CD8-positive, alpha-beta memory T cell (primary cell): ENCODE measurements around the gene LCOR. TPM values are rescaled to one million over a fixed set of nuclear protein-coding genes. Genes with fewer than 3 reads are reported as not detected.

ENCODE experiments used
- CTCF ChIA-PET: fragments of 350-600 bp; sonication (Branson Sonifier 250); formaldehyde crosslinking; loops from one replicate; lab custom pipeline; 2021; ENCODE audit warnings: antibody characterized with exemption; lab: Charles Lee
- POLR2A ChIA-PET: fragments of 350-600 bp; sonication (Branson Sonifier 250); formaldehyde crosslinking; loops from one replicate; lab custom pipeline; 2021; ENCODE audit warnings: antibody characterized with exemption; lab: Charles Lee
- DNase-seq, 5 donors: peaks; one replicate each; pipeline versions ENCODE4 v3.0.0 to v3.0.0-alpha.2; 2020 to 2022; ENCODE audit warnings: mixed read lengths in 1 of 5
- H3K27ac ChIP-seq: one replicate; pipeline ENCODE4 v1.7.0; 2013; ENCODE audit warnings: low read depth, mild to moderate bottlenecking, low read length, moderate library complexity
- H3K27me3 ChIP-seq: 2 replicates; pipeline ENCODE4 v1.7.0; 2013; ENCODE audit warnings: low read length, mild to moderate bottlenecking; ENCODE audit not compliant: insufficient read depth, poor library complexity, severe bottlenecking
- H3K36me3 ChIP-seq: 2 replicates; pipeline ENCODE4 v1.7.0; 2013; ENCODE audit warnings: mild to moderate bottlenecking, low read length, moderate library complexity; ENCODE audit not compliant: insufficient read depth
- H3K4me1 ChIP-seq: 2 replicates; pipeline ENCODE4 v1.7.0; 2013; ENCODE audit warnings: mild to moderate bottlenecking, low read length, moderate library complexity; ENCODE audit not compliant: insufficient read depth
- H3K4me3 ChIP-seq: 2 replicates; pipeline ENCODE4 v1.7.0; 2013; ENCODE audit warnings: mild to moderate bottlenecking, low read length
- H3K9me3 ChIP-seq: 2 replicates; pipeline ENCODE4 v1.7.0; 2013; ENCODE audit warnings: mild to moderate bottlenecking, low read length
- H3K27ac Mint-ChIP-seq, 8 donors: one replicate each; pipeline ENCODE4 v1.8.0; 2020 to 2021; ENCODE audit warnings: mixed read lengths in 8 of 8, mild to moderate bottlenecking in 6 of 8, inconsistent platforms in 3 of 8, moderate library complexity in 3 of 8
- H3K27me3 Mint-ChIP-seq, 2 donors: one replicate each; pipeline ENCODE4 v1.8.0; 2020 to 2021; ENCODE audit warnings: mixed read lengths in 2 of 2, mild to moderate bottlenecking in 1 of 2, moderate library complexity in 1 of 2
- H3K36me3 Mint-ChIP-seq, 3 donors: one replicate each; pipeline ENCODE4 v1.8.0; 2020 to 2021; ENCODE audit warnings: mixed read lengths in 3 of 3, inconsistent platforms in 1 of 3, mild to moderate bottlenecking in 1 of 3
- H3K4me1 Mint-ChIP-seq, 3 donors: one replicate each; pipeline ENCODE4 v1.8.0; 2020 to 2021; ENCODE audit warnings: mixed read lengths in 3 of 3, inconsistent platforms in 1 of 3, mild to moderate bottlenecking in 1 of 3
- H3K4me3 Mint-ChIP-seq, 7 donors: one replicate each; pipeline ENCODE4 v1.8.0; 2020 to 2021; ENCODE audit warnings: mixed read lengths in 7 of 7, mild to moderate bottlenecking in 6 of 7, moderate library complexity in 4 of 7, inconsistent platforms in 2 of 7
- H3K9me3 Mint-ChIP-seq, 5 donors: one replicate each; pipeline ENCODE4 v1.8.0; 2020 to 2022; ENCODE audit warnings: mixed read lengths in 5 of 5, mild to moderate bottlenecking in 3 of 5, moderate library complexity in 2 of 5, inconsistent platforms in 1 of 5
- polyA plus RNA-seq: library from polyadenylated mRNA; unstranded; fragments of 300-500 nt; fragmentation: Illumina TruSeq; gene quantifications from one replicate; pipeline ENCODE4 v1.2.3, GENCODE V29; 2021
- total RNA-seq, 2 experiments: library from RNA; stranded (reverse); gene quantifications; one replicate each; pipeline ENCODE4 v1.2.3, GENCODE V29; 2021

The LCOR gene
- total and polyA plus RNA-seq, 3 experiments from 2014 or later, result 20.3 to 26.1 (median 20.8) TPM

DNA sequence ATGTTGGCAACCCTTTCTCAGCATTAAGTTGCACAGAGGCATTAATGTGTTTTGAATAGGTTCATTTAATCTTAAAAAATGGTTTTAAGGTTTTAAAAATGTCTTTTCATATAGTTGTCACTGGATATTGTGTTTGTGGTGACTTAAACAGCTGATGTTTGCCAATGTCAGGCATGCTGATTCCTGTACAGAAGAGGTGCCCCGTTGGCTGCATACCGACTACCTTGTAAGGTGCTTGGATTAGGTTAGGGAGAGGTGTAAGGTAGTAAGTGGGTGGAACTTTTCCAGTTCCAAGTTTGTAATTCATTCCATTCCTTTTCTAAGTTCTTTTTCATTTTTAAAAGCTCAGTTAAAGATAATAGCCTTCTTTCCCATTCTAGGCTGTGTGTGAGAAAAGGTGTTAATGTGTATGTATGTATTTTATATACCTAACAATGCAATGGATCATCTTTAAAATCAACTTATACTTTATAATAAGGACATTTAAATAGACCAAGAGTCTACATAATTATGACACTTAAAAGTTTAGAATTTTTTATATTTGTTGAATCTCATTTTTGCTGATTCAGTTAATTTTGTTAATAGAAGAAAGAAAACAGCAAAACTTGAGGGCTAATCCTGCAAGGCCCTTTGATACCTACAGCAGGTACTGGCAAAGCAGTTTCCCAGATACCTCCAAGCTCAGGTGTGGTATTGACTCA is 155.2 kb downstream of the LCOR start:
- no peaks in the 10 kb centered on the region for H3K9me3 ChIP-seq
- no peak overlapping the region for H3K27ac ChIP-seq
- Mint-ChIP-seq H3K4me1 (peaks cover 2 to 6% (median 6%) of the 10 kb centered on the region in 3 donors), H3K9me3 (no peaks in the 10 kb centered on the region), H3K27ac (no peak overlapping the region), H3K36me3 (peaks cover 0 to 11% (median 4%) of the 10 kb centered on the region in 3 donors), H3K4me3 (no peak overlapping the region), H3K27me3 (no peaks in the 10 kb centered on the region)
- no peaks in the 10 kb centered on the region for H3K4me1 ChIP-seq
- peaks cover 2% of the 10 kb centered on the region for H3K36me3 ChIP-seq
- H3K4me3 ChIP-seq, result no peak overlapping the region
- ChIA-PET CTCF (no interaction called here), POLR2A (no interaction called here)
- no peaks in the 10 kb centered on the region for H3K27me3 ChIP-seq
- DNase-seq, result no peak

DNA sequence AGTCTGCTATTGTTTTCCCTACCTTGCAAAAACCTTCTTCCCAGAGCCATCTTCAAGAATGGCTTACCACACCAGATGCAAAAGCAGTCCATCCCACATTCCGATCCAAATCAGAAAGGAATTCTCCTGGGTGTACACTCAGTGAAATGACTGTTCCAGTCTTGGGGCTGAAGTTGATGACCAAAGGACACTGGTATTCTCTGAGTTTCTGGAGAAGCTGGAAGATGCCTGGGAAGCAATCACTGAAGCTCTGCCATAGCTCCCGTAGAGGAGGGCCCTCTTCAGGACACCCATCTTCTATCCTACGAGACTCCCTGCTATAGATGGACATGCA is 155.7 kb downstream of the LCOR start:
- ChIA-PET CTCF (no interaction called here), POLR2A (no interaction called here)
- H3K27ac Mint-ChIP-seq, result no peak overlapping the region

DNA sequence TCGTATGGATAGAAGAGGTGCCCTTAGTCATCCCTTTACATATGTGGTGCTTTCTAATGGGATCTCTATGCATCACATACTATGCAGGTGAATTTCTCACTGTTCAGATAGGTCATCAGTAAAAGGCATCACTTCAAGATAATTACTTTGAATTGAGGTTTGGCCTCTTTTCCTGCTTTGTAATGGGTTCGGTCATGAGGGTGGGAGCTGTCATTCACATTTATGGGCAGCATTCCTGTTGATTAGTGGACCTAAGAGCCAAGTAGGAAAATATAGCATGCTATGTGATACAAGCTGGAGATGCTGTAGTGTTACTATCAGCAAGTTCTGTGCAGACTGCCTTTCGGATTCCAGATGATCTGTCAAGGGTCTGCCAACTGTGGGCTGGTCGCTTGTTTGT is 156.3 kb downstream of the LCOR start:
- CTCF ChIA-PET, result no interaction called here
- Histone ChIP-seq H3K4me3 (no peak overlapping the region), H3K4me1 (no peaks in the 10 kb centered on the region), H3K36me3 (no peaks in the 10 kb centered on the region), H3K9me3 (no peaks in the 10 kb centered on the region), H3K27me3 (no peaks in the 10 kb centered on the region), H3K27ac (no peak overlapping the region)
- Mint-ChIP-seq H3K9me3 (no peaks in the 10 kb centered on the region), H3K4me1 (peaks cover 2 to 6% (median 6%) of the 10 kb centered on the region in 3 donors), H3K27me3 (no peaks in the 10 kb centered on the region), H3K27ac (no peak overlapping the region), H3K36me3 (peaks cover 0 to 5% (median 4%) of the 10 kb centered on the region in 3 donors), H3K4me3 (no peak overlapping the region)
- DNase-seq, result no peak
- POLR2A ChIA-PET, result no interaction called here

More for the DNA sequence above, 155.7 kb downstream of the LCOR start:
- Histone ChIP-seq H3K4me1 (no peaks in the 10 kb centered on the region), H3K9me3 (no peaks in the 10 kb centered on the region), H3K27ac (no peak overlapping the region), H3K4me3 (no peak overlapping the region), H3K27me3 (no peaks in the 10 kb centered on the region), H3K36me3 (no peaks in the 10 kb centered on the region)
- no peak for DNase-seq
- Mint-ChIP-seq H3K27me3 (no peaks in the 10 kb centered on the region), H3K36me3 (peaks cover 0 to 7% (median 4%) of the 10 kb centered on the region in 3 donors), H3K9me3 (no peaks in the 10 kb centered on the region), H3K4me1 (peaks cover 2 to 6% (median 6%) of the 10 kb centered on the region in 3 donors), H3K4me3 (no peak overlapping the region)

DNA sequence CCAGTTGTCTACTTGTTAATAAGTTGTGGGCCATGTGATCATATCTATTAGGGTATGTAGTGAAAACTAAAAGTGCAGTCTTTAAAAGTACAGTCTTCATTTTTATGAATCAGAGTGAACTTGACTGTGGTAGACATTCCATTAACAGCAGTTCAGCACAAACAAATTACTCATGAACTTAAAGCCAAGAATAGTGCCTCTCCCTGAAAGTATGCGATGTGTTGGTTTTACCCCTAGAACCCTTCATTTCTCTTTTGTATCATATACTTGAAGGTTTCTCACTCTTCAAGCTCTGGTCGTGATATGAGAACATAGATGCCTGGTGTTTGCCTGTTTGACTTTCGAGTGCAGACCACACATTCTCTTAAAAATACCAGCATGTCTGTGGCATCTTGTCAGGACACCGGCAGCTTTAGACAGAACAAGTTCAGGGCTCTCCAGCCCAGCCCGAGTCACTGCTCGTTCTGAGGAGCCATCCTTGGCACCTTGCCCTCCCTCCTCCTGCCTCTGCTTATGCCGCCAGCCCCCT is 159.3 kb downstream of the LCOR start:
- Histone ChIP-seq H3K4me3 (no peak overlapping the region), H3K27ac (no peak overlapping the region), H3K4me1 (no peaks in the 10 kb centered on the region), H3K9me3 (no peaks in the 10 kb centered on the region), H3K27me3 (no peaks in the 10 kb centered on the region), H3K36me3 (no peaks in the 10 kb centered on the region)
- H3K27ac Mint-ChIP-seq, result no peak overlapping the region
- CTCF ChIA-PET, result no interaction called here
- peaks cover 0 to 3% (median 2%) of the 10 kb centered on the region in 3 donors for H3K4me1 Mint-ChIP-seq
- DNase-seq, result no peak
- H3K9me3 Mint-ChIP-seq, result no peaks in the 10 kb centered on the region
- POLR2A ChIA-PET, result no interaction called here
- no peak overlapping the region for H3K4me3 Mint-ChIP-seq
- H3K27me3 Mint-ChIP-seq, result no peaks in the 10 kb centered on the region
- peaks cover 0 to 5% (median 4%) of the 10 kb centered on the region in 3 donors for H3K36me3 Mint-ChIP-seq

DNA sequence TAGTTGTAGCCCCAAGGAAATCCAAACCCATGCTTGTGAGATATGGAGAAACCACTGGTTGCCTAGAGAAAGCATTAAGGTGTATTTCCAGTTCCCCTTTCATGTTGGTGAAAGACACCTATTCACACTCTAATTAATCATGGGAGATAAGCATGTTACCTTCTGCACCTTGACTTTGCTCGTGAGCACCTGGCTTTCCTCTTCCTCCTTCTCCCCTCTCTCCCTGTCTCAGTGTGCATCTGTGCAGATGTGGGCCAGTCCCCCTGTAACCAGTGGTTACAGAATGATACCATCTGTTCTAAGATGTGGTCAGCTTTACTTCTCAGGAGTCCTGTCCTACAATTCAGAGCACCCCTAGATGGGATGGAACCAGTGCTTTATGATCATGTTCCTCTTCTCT is 160.6 kb downstream of the LCOR start:
- H3K36me3 Mint-ChIP-seq, result peaks cover 0 to 5% (median 4%) of the 10 kb centered on the region in 3 donors
- Histone ChIP-seq H3K27me3 (no peaks in the 10 kb centered on the region), H3K4me1 (no peaks in the 10 kb centered on the region), H3K4me3 (no peak overlapping the region), H3K9me3 (no peaks in the 10 kb centered on the region), H3K27ac (no peak overlapping the region), H3K36me3 (no peaks in the 10 kb centered on the region)
- no peak for DNase-seq
- H3K4me1 Mint-ChIP-seq, result peaks cover 0 to 3% (median 2%) of the 10 kb centered on the region in 3 donors
- H3K4me3 Mint-ChIP-seq, result no peak overlapping the region
- no peaks in the 10 kb centered on the region for H3K27me3 Mint-ChIP-seq
- no peaks in the 10 kb centered on the region for H3K9me3 Mint-ChIP-seq
- H3K27ac Mint-ChIP-seq, result peak overlapping the region in 1 of 8 donors; percentile 13
- ChIA-PET POLR2A (no interaction called here), CTCF (no interaction called here)

DNA sequence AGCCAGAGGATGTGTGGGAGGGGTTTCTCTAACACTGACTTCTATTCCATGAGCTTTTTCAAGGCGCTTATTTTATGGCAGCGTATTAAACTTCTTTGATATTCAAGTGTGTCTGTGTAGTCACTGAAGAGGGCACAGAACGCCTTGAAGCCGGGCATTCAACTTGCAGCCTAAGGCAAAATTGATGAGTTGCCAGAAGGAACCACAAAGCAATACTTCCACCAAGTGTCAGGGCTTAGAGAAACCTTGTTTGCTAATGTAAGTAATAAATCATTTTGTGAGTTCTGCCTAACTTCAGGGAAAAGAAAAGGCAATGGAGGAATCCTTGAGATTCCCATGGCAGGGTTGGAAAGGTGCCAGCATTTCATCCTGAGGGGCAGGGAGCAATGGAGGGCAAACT is 163.8 kb downstream of the LCOR start:
- ChIA-PET POLR2A (no interaction called here), CTCF (no interaction called here)
- H3K4me1 Mint-ChIP-seq, result peaks cover 0 to 3% (median 2%) of the 10 kb centered on the region in 3 donors
- no peaks in the 10 kb centered on the region for H3K9me3 Mint-ChIP-seq
- no peaks in the 10 kb centered on the region for H3K27me3 ChIP-seq
- no peaks in the 10 kb centered on the region for H3K9me3 ChIP-seq
- no peak overlapping the region for H3K4me3 ChIP-seq
- H3K4me1 ChIP-seq, result no peaks in the 10 kb centered on the region
- H3K27ac Mint-ChIP-seq, result peak overlapping the region in 1 of 8 donors; percentile 70
- DNase-seq, result no peak
- no peak overlapping the region for H3K4me3 Mint-ChIP-seq
- no peak overlapping the region for H3K27ac ChIP-seq
- H3K27me3 Mint-ChIP-seq, result no peaks in the 10 kb centered on the region
- H3K36me3 Mint-ChIP-seq, result peaks cover 0 to 2% (median 0%) of the 10 kb centered on the region in 3 donors
- H3K36me3 ChIP-seq, result no peaks in the 10 kb centered on the region

DNA sequence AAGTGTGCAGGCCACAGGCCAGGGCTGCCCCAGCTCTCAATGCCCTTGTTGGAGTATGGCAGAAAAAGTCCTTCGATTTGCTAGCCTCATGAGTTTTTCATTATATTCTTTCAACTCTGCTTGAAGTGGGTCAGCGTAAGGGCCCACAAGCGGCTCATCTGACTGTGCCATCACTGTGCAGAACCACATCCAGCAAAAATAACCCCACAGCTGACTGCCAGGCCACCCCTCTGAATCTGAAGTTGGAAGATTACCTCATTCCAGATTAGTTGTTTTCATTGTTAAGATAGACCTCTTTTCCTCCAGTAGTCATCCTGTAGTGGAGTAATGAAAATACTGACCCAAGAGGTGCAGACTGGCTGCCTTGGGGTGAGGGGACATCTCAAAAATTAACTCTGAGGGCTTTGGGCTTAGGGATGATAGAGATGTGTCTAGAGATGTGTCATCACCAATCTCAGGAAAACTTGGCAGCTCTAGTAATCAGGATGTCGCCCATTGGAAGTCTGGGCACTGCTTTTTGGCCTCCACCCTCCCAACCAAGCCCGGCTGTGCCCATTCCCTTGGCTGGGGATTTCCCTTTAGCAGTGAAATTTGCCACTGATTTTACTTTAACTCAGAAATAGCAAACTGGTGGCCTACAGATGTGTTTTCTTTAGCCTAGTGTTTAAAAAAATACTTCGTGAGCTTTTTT is 164.3 kb downstream of the LCOR start:
- H3K36me3 ChIP-seq, result no peaks in the 10 kb centered on the region
- H3K27me3 ChIP-seq, result no peaks in the 10 kb centered on the region
- Mint-ChIP-seq H3K27ac (peak overlapping the region in 1 of 8 donors; percentile 46), H3K4me3 (no peak overlapping the region), H3K4me1 (peaks cover 0 to 2% (median 0%) of the 10 kb centered on the region in 3 donors), H3K36me3 (no peaks in the 10 kb centered on the region), H3K27me3 (no peaks in the 10 kb centered on the region), H3K9me3 (no peaks in the 10 kb centered on the region)
- DNase-seq, result no peak
- no peak overlapping the region for H3K4me3 ChIP-seq
- ChIA-PET CTCF (no interaction called here), POLR2A (no interaction called here)
- no peak overlapping the region for H3K27ac ChIP-seq
- H3K9me3 ChIP-seq, result no peaks in the 10 kb centered on the region
- H3K4me1 ChIP-seq, result no peaks in the 10 kb centered on the region

DNA sequence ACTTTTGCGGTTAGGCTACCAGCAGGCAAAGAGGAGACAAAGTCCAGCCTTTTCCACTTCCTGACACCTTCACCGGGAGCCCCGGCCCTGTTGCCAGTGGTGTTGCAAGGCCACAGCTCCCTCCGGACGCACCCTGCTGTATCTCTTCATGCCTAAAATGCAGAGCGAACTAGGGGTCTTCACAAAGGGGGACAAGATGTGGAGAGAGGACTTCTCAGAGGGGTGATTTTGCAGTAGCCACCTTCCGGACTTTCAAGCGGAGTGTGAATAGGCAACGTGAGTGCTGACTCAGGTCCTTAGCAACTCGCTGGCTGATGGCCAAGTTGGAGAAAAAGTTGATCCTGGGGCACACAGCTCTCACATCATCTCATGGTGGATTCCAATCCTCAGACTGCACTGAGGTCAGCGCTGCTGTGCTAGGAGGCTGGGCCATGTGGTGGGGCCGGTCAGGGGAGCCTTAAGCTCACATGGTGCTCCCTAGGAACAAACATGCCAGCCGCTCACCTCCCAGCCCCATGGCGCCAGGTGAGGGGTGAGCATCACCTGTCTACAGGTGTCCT is 166.3 kb downstream of the LCOR start:
- ChIA-PET POLR2A (no interaction called here), CTCF (no interaction called here)
- H3K9me3 ChIP-seq, result no peaks in the 10 kb centered on the region
- H3K36me3 ChIP-seq, result no peaks in the 10 kb centered on the region
- H3K4me3 ChIP-seq, result no peak overlapping the region
- Mint-ChIP-seq H3K4me1 (peaks cover 0 to 2% (median 0%) of the 10 kb centered on the region in 3 donors), H3K27me3 (no peaks in the 10 kb centered on the region), H3K9me3 (no peaks in the 10 kb centered on the region), H3K27ac (no peak overlapping the region), H3K36me3 (no peaks in the 10 kb centered on the region), H3K4me3 (no peak overlapping the region)
- no peak overlapping the region for H3K27ac ChIP-seq
- H3K27me3 ChIP-seq, result no peaks in the 10 kb centered on the region
- H3K4me1 ChIP-seq, result no peaks in the 10 kb centered on the region
- no peak for DNase-seq
